Measurements from ENCODE around the gene DOC2A.
"Not testable (repeated sequence)": the region's sequence is repeated elsewhere in the genome, so short reads cannot be mapped to it uniquely, and the experiment has no call there.

DOC2A gene

GRCh38 chr16:30010844-30011713 is at the start of gene DOC2A:
Gene DOC2A (minus strand): TSS chr16:30011027. CDS start chr16:30010222, 805 bp downstream.
- no peak for DNase-seq

DNA sequence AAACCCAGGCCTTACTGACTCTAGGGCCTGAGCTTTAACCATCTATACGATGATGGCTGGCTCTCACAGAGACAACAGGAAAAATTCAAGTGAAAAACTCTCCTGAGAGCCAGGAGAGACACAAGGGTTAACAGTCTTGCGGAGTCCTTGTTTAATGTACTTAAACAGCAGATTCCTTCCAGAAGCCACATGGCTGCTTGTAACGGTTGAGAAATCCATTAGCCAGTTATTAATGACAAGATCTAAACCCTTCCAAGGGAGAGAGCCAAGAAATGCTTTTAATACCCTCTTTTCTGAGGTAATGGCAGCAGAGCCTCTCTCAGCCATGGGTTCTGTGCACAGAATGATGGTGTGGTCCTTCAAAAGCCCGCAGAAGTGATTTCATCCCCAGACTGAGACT is 49.5 kb upstream of the DOC2A start:
- no peak for DNase-seq

DNA sequence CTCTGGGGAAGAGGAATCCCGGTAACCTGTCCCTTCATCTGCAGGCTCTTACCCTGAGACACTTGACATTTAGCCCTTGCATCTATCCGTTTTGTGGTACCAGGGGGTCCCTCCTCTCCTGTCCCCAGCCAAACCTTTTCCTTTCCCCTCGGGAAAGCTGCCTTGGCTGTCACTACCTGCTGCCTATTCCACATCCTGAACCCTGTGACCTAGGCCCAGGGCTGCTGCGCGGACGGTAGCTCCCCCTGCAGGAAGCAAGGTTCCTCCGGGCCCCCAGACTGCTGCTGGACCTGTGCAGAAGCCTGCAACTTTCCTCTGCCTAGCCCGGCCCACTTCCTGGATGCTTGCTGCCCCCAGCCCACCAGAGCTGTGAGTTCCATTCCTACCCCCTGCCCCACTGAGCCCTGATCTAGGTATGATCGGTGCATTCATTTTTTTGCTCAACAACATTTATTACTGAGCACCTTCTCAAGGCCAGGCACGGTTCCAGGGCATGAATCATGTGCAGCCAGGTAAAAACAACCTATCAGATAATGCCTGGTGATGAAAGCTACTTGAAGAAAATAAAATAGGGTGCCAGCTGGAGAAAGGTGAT is 44.2 kb upstream of the DOC2A start:
- peak; percentile 35 for DNase-seq

DNA sequence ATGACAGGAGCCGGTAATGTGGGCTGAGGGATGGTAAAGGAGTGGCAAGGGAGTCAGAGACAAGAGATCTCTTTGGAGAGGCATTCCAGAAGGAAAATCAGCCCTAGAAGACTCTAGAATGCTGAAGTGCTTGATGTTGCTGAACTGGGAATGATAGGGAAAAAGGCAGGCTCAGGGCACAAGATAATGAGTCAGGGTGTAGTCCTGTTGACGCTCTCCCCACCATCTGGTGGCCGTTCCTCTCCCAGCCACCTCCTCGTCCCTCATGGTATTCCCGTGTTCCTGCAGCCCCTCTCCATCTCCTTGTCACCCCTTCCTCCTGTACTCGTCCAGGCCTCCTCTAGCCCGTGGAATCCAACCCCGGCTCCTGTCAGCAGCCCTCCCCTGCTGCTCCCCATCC is 43.6 kb upstream of the DOC2A start:
- no peak for DNase-seq

- DNase-seq, result no peak
Observed at GRCh38 chr16:30053376-30054015, 42.7 kb upstream of the DOC2A start.

DNA sequence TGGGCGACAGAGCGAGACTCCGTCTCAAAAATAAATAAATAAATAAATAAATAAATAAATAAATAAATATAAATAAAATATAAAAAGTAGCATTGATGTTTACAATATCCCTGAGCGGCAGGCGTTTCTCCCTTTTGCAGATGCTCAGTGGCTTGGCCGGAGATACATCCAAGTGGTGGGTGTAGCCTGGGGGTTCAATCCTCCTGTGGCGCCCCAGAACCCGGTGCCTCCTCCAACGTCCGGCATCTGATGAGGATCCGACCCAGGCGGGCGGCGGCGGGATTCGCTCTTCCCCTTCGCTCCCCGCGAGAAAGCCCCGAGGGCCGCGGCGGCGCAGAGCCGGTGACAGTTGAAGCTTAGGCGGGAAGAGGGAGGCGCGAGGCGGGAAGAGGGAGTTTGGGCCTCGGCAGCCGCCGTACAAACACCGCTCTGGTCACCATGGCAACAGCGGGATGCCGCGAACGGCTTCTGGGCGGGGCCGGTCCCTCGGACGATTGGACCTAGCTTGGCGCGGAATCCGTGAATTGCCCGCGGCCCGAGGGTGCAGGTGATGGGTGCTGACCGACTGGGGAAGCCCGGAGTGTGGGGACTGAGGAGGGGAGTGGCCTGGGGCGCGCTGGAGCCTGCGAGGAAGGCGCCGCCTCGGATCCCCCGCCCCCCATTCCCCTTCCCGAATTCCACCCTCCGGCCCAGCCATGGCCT is 42.0 kb upstream of the DOC2A start:
- DNase-seq, result peak; percentile 80

- no peak for DNase-seq
Observed at GRCh38 chr16:30051518-30051917, 40.7 kb upstream of the DOC2A start.

GRCh38 chr16:30049871-30050270 is 39.0 kb upstream of the DOC2A start:
- no peak for DNase-seq

DNA sequence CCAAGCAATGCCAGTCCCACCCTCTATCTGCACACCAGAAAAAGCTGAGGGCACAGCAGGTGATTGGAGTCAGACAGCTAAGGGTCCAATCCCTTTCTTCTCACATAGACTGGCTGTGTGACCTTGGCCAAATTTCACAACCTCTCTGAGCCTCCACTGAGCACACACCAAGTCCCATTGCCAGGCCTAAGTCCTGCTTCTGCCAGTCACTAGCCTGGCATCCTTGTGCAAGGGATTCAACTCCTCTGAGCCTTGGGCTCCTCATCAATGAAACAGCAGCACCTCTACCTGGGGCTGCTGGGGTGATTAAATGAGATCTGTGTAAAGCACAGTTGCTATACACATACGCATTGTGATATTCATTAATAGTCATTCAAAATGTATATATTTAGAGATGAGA is 35.8 kb upstream of the DOC2A start:
- DNase-seq, result no peak

- DNase-seq, result no peak
Observed at GRCh38 chr16:30046178-30046577, 35.4 kb upstream of the DOC2A start.

GRCh38 chr16:30041841-30042240 is 31.0 kb upstream of the DOC2A start:
- no peak for DNase-seq

- not testable (repeated sequence) for DNase-seq
Observed at GRCh38 chr16:30040690-30041089, 29.9 kb upstream of the DOC2A start.

GRCh38 chr16:30040221-30040620 is 29.4 kb upstream of the DOC2A start:
- DNase-seq, result no peak

DNA sequence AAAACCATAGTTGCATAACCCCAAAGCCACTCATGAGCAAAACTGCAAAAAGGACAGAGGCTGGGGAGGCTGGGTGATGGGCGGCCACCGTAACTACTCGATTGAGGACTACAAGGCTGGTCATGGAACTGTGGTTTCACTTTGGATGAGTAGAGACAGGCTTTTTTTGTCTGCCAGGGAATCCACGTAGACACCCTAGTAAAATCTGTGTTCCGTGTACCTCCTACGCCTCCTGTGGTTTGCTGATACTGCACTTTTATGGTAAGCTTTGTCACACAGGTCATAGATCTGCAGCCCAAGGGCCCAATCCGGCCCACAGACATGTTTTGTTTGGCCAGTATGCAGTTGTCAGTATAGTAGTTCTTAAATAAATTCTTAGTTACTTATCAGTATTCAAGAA is 22.4 kb upstream of the DOC2A start:
- DNase-seq, result no peak

DNA sequence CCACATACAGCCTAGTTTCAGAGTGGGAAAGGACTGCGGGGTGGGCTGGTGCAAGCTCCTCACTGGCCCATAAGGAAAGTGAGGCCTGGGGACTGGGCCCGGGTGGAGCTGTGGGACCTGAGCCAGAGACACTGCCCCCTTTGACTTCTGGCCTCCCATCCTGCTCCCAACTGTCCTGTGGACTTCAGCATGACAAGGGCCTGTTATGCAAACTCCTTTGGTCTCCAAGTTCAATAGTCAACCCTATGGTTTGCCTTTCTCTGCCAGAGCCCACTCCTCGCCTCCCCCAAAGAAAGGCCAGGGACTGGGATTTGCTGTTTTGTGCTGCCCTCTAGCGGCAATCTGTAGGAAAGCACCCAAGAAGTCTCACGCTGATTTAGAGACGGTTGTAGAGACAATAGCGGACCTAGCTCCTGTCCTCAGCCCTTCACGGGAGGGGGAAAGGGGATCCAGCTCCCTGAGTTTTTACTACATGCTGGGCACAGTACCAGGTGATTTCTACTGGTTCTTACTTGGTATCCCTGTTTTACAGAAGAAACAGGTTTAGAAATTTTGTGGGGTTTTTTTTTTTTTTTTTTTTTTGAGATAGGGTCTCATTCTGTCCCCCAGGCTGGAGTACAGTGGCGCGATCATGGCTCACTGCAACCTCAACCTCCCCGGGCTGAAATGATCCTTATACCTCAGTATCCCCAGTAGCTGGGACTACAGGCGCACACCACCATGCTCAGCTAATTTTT is 21.4 kb upstream of the DOC2A start:
- DNase-seq, result peak; percentile 44

GRCh38 chr16:30031477-30031918 is 20.7 kb upstream of the DOC2A start:
- no peak for DNase-seq

GRCh38 chr16:30030841-30031413 is 20.1 kb upstream of the DOC2A start, which contains the start of gene TLCD3B:
Gene TLCD3B (minus strand): TSS chr16:30031271. CDS start chr16:30030527, 744 bp downstream.
- no peak for DNase-seq

GRCh38 chr16:30030011-30030685 is 19.3 kb upstream of the DOC2A start:
- no peak for DNase-seq

DNA sequence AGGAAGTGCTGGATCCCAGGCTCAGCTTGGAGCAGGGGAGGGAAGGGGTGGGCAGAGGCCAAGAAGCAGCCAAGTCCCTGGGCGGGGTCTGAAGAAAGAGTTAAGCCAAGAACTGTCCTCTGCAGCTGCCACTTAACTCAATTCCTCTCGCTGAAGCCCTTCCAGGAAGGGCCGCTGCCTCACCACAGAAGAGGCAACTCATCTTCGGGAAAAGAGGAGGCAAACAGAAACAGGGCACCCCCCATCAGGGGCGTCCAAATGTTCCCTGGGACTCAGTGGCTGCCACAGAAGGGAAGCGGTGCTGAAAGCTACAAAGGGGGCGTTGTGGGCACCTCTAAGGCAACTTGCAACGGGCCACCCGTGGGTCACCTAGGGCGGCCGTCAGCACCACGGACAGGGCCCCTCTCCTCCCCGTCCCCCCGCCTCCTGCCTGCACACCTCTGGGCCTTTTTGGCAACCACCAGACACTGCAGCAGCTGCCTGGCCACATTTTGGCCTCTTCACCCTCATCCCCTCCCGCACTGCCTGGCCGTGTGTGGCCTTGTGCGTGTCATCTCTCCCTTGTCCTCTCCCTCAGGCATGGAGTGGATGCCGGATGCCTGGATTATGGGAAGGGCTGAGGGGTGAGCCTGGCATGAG is 17.7 kb upstream of the DOC2A start:
- no peak for DNase-seq

- DNase-seq, result no peak
Observed at GRCh38 chr16:30027588-30028437, 17.0 kb upstream of the DOC2A start.
